Activated CD4-positive, alpha-beta T cell treated with anti-CD3 and anti-CD28 coated beads for 1 hour (primary cell): ENCODE results near the gene KIF11.
"Not testable (repeated sequence)": the region's sequence is repeated elsewhere in the genome, so short reads cannot be mapped to it uniquely, and the experiment has no call there.

Experiments used
- DNase-seq: peaks from one replicate; pipeline ENCODE4 v3.0.0-alpha.2; 2020

KIF11 gene

DNA sequence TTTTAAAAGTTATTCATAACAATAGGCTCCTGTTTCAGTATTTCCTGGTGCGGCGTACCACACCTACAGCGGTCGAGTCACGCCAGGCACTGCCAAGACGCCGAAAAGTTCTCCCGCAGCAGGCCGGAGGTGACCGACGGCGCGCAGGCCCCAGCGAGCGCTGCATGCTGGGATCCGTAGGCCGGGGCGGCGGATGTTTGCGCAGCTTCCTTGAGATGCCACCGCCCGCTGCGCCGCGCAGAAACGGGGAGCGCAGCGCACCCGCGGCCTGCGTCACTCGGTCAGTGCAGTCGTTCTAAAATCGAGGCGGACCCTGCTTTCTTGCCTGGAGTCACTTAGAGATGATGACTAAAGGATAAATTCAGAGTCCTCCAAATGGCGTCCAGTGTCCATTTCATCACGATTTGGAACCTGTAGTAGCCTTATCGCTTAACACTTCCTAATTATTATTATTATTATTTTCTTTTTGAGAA lies 1.3 kb upstream of the KIF11 start:
- DNase-seq = peak; percentile 81

GRCh38 chr10:92593619-92594588 lies 974 bp downstream of the KIF11 start:
- DNase-seq = no peak

- no peak for DNase-seq
Measured at GRCh38 chr10:92595505-92595904, 2.6 kb downstream of the KIF11 start.

DNA sequence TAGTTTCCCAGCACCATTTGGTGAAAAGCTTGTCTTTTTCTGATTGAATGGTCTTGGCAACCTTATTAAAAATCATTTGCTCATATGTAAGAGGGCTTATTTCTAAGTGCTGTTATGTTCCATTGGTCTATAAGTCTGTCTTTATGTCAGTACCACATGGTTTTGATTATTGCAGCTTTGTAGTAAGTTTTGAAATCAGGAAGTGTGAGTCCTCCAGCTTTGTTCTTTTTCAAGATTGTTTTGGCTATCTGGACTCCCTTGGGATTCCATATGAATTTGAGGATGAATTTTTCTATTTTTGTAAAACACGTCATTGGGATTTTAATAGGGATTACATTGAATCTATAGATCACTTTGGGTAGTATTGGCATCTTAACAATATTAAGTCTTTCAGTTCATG lies 5.4 kb downstream of the KIF11 start:
- DNase-seq = no peak

GRCh38 chr10:92604841-92605240 lies 11.9 kb downstream of the KIF11 start:
- no peak for DNase-seq

DNA sequence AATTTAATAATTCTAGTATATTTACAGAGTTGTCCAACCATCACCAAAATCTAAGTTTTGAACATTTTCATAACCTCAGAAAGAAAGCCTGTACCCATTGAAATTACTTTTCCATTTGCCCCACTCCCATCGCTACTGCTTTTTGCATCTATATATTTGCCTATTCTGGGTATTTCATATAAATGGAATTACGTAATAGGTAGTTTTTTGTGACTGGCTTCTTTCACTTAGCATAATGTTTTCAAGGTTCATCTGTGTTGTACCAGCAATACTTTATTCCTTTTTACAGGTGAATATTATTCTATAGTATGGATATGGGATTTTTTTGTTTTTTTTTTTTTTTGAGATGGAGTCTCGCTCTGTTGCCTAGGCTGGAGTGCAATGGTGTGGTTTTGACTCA lies 22.6 kb downstream of the KIF11 start:
- DNase-seq = no peak

DNA sequence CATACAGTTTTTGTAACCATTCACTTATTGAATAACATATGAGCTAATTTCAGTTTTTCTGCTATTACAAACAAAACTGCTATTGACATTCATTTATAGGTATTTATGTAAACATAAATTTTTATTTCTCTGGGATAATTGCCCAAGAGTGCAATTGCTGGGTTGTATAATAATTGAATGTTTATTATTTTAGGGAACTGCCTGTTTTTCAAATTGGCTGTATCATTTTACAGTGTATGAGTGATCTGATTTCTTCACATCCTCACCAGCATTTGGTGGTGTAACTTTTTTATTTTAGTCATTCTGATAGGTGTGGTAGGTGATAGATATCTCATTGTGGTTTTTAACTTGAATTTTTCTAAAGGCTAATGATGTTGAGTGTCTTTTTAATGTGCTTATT lies 26.4 kb downstream of the KIF11 start:
- DNase-seq = no peak

DNA sequence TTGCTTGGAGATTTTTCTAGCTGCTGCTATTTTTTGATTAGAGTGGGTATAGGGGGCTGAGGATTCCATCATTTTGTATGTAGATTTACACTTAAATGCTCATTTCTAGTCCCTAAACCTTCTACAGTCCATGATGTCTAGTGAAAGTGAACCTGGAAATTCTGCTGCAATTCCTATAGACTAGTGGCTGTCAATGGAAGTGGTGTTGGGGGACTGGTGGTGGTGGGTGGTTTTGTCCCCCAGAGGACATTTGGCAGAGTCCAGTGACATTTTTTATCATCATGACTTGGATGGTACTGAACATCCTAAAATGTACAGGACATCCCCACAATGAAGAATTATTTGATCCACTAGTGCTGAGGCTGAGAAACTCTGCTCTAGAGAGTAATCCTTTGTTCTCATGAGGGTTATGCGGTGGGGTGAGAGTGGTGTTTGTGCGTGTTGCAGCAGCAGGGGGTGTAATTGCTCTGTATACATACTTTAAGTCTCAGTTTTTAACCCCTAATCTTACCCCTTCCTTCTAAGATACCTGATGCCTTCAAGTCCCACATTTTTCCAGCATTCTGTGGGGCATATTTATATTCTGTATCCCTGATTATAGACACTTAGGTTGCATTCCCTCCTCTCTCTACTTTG lies 35.0 kb downstream of the KIF11 start:
- no peak for DNase-seq

- DNase-seq = no peak
Measured at GRCh38 chr10:92629945-92630344, 37.0 kb downstream of the KIF11 start.

- DNase-seq = no peak
Measured at GRCh38 chr10:92638037-92638436, 45.1 kb downstream of the KIF11 start.

DNA sequence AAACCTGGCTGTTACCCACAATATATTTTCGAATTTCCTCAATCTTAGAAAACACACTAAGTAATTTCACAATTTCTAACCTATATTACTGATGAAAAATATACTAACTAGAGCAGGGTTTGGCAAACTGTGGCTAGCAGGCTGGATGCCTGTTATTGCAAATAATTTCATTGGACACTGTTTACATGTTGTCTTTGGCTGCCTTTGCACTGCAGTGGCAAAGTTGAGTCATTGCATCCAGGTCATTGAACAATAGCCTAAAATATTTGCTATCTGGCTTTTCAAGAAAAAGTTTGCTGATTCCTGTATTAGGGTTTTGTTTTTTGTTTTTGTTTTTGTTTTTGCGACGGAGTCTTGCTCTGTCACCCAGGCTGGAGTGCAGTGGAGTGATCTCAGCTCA lies 47.2 kb downstream of the KIF11 start:
- DNase-seq = no peak

GRCh38 chr10:92641492-92641891 lies 48.6 kb downstream of the KIF11 start:
- DNase-seq = no peak

DNA sequence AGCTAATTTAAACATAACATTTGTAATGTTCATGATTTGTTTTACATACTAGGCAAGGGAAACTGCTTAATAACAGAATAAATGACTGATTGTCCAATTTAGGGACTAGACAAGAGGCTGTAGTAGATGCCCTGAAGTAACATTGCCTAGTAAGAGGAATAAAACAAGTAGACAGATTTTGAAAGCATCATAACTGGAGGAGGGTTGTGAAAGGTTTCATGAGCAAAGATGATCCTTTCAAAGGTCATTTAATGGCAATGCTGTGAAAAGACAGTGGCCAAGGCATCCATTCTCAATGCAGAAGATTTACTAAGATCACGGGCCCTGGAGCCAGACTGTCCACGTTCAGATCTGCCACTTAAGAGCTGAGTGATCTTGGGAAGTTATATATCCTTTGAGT lies 52.0 kb downstream of the KIF11 start:
- DNase-seq = no peak

GRCh38 chr10:92650864-92651263 lies 57.9 kb downstream of the KIF11 start:
- DNase-seq = not testable (repeated sequence)

DNA sequence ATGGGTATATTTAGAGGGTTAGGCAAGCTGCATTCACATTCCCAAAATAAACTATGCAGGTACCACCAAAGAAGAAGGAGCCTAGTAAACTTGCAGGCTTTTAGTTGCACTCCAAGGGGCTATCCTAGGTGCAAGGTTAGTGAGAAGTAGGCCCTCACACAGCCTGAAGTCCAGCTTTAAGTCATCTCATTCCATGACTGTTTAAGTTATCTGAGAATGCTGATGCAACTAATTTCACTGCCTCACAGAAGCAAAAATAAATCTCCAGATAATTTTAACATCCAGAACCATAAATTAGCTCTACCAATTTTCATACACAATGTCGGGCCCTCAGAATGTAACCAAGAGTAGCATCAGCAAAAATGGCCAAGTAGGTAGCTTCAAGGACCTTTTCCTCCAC lies 62.5 kb downstream of the KIF11 start:
- DNase-seq = no peak

GRCh38 chr10:92656266-92656961 lies 63.5 kb downstream of the KIF11 start:
- DNase-seq = no peak

GRCh38 chr10:92657024-92657423 lies 64.1 kb downstream of the KIF11 start:
- DNase-seq = no peak

DNA sequence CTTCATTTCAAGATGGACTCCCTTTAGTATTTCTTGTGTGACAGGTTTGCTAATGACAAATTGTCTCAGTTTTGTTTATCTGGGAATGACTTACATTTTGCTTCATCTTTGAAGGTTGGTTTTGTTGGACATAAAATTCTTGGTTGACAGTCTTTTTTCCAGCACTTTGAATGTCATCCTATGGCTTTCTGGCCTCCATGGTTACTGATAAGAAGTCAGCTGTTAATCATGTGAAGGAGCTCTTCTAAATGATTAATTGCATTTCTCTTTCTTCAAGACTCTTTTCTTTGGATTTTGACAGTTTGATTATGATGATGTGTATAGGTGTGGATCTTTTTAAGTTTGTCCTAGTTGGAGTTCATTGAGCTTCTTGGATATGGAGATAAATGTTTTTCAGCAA lies 69.9 kb downstream of the KIF11 start:
- DNase-seq = no peak

DNA sequence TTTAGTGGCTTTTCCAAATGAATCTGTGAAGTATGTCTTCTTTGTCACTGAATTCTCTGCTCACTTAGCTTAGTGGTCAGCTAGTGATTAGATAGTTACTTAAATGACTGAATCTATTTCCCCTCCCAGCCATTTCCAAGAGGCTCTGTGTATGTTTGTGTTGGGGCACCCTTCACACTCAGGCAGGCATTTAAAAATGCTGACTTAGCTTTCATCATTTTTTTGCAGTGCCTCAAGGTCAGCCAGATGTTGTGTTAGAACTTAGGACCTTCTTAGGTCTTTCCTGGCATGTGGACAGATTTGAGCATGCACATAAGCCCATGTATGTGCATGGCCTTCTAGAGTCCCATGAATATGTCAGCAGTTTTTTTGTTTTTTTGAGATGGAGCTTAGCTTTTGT lies 71.4 kb downstream of the KIF11 start:
- no peak for DNase-seq

GRCh38 chr10:92667078-92667477 lies 74.1 kb downstream of the KIF11 start:
- DNase-seq = no peak

GRCh38 chr10:92677708-92678107 lies 84.8 kb downstream of the KIF11 start:
- DNase-seq = no peak

DNA sequence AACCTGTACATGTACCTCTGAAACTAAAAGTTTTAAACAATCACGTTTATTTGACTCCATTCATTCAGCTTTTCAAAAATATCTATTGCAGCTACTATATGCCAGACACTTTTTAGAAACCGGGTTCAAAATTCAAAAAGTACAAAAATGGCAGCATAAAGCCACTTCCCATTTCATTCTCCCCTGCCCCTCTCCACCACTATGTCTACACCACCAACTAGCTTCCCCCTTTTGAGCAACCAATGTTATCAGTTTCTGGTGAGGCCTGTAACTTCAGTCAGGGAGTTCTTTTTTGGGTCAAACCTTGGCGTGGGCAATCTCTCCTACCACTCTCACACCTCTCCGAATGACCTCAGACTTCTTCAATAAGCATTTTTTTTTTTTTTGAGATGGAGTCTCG lies 85.3 kb downstream of the KIF11 start:
- no peak for DNase-seq

GRCh38 chr10:92681306-92681834 lies 88.4 kb downstream of the KIF11 start:
- DNase-seq = no peak
